ENCODE data around the gene TTC38.

DNA sequence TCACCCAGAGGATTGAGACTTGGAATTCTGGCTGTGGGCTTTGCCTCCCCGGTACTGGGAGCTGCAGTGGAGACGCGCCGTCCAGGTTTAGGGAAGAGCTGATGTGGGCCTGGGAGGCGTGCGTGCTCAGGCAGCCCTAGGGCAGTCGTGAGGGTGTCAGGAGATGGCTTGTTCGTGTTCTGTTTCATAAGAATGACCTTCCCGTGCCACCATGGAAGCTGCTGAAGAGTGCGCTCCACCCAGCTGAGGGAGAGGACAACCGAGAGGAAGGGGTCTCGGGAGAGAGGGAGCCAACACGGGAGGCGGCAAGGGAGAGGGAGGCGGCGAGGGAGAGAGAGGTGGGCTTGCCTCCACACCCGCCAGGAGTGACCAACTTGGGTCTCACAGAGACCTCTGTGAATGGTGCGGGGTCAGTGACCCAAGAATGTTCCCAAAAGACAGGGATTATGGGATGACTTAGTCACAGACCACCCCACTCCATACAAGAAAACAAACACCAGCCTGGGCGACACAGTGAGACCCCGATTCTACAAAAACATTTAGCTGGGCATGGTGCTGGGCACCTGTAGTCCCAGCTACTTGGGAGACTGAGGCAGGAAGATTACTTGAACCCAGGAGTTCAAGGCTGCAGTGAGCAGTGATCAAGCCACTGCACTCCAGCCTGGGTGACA is 53.0 kb downstream of the TTC38 start:
- TF ChIP-seq, protein P1, sequence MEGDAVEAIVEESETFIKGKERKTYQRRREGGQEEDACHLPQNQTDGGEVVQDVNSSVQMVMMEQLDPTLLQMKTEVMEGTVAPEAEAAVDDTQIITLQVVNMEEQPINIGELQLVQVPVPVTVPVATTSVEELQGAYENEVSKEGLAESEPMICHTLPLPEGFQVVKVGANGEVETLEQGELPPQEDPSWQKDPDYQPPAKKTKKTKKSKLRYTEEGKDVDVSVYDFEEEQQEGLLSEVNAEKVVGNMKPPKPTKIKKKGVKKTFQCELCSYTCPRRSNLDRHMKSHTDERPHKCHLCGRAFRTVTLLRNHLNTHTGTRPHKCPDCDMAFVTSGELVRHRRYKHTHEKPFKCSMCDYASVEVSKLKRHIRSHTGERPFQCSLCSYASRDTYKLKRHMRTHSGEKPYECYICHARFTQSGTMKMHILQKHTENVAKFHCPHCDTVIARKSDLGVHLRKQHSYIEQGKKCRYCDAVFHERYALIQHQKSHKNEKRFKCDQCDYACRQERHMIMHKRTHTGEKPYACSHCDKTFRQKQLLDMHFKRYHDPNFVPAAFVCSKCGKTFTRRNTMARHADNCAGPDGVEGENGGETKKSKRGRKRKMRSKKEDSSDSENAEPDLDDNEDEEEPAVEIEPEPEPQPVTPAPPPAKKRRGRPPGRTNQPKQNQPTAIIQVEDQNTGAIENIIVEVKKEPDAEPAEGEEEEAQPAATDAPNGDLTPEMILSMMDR (IDR thresholded peaks at IDR 0.05), result no peak
- TF ChIP-seq POLR2A (IDR thresholded peaks at IDR 0.05), result no peak

Measured in esophagus squamous epithelium (tissue), 4 donors.